Panc1 (cell line): ENCODE measurements around the gene TRRAP. TPM values are rescaled to one million over a fixed set of nuclear protein-coding genes. Genes with fewer than 3 reads are reported as not detected.

Experiments
- ATAC-seq: fragments of 200-7000 bp; cut with Tn5 transposase; 2 replicates; pipeline ENCODE4 v1.9.1; 2020; ENCODE audit warnings: mild to moderate bottlenecking, moderate library complexity
- BruUV-seq: library from RNA; stranded (reverse); fragments of 400-500 nt; replicated peaks from 2 replicates; lab custom pipeline; 2021; lab: Mats Ljungman, UMichigan
- CTCF ChIA-PET: fragments of 300-600 bp; sonication (Branson Sonifier 250); formaldehyde crosslinking; loops from one replicate; lab custom pipeline; 2022; ENCODE audit warnings: antibody characterized with exemption; lab: Charles Lee
- POLR2A ChIA-PET: fragments of 300-600 bp; sonication (Branson Sonifier 250); formaldehyde crosslinking; loops from one replicate; lab custom pipeline; 2022; ENCODE audit warnings: antibody characterized with exemption; lab: Charles Lee
- DNase-seq: peaks from one replicate; pipeline ENCODE4 v3.0.0-alpha.2; 2010; ENCODE audit warnings: low read depth, low spot score
- H3K27ac ChIP-seq: 2 replicates; pipeline ENCODE4 v1.5.1; 2011; ENCODE audit warnings: mild to moderate bottlenecking, low read length, inconsistent platforms
- H3K27me3 ChIP-seq: fragments of 200-500 bp; sonication (Bioruptor generic); 2 replicates; pipeline ENCODE4 v1.6.0; 2014; ENCODE audit warnings: low read length, inconsistent platforms; ENCODE audit not compliant: control insufficient read depth, insufficient read depth
- H3K36me3 ChIP-seq: fragments of 200-500 bp; sonication (Bioruptor generic); 2 replicates; pipeline ENCODE4 v1.5.1; 2014; ENCODE audit warnings: inconsistent platforms, mild to moderate bottlenecking, low read length, moderate library complexity; ENCODE audit not compliant: control insufficient read depth, insufficient read depth
- H3K4me1 ChIP-seq: 2 replicates; pipeline ENCODE4 v1.5.1; 2011; ENCODE audit warnings: inconsistent platforms, mild to moderate bottlenecking, low read length, moderate library complexity; ENCODE audit not compliant: control insufficient read depth, insufficient read depth
- H3K4me3 ChIP-seq, 2 experiments: 2 replicates each; pipeline ENCODE4 v1.5.1; 2011 to 2012; ENCODE audit warnings: low read depth in 2 of 2, low read length in 2 of 2, mild to moderate bottlenecking in 2 of 2, inconsistent platforms in 1 of 2, moderate library complexity in 1 of 2
- H3K9me3 ChIP-seq: fragments of 200-500 bp; sonication (Bioruptor generic); 2 replicates; pipeline ENCODE4 v1.5.1; 2014; ENCODE audit warnings: low read depth, mild to moderate bottlenecking, inconsistent platforms, low read length, moderate library complexity; ENCODE audit not compliant: control insufficient read depth, insufficient read depth
- CTCF ChIP-seq: fragments of 450-650 bp; IDR thresholded peaks from 2 replicates; pipeline ENCODE4 v1.5.1; 2017; ENCODE audit warnings: mild to moderate bottlenecking
- POLR2AphosphoS5 ChIP-seq: IDR thresholded peaks from 2 replicates; pipeline ENCODE4 v1.6.1; 2012; ENCODE audit warnings: mild to moderate bottlenecking, low read depth, low read length, moderate library complexity
- REST ChIP-seq, 2 experiments: IDR thresholded peaks; 2 replicates each; pipeline ENCODE4 v1.6.1; 2011 to 2012; ENCODE audit warnings: low read depth in 2 of 2, control low read depth in 1 of 2, low read length in 1 of 2, mild to moderate bottlenecking in 1 of 2, moderate library complexity in 1 of 2; ENCODE audit not compliant: insufficient read depth in 1 of 2
- SIN3A ChIP-seq: IDR thresholded peaks from 2 replicates; pipeline ENCODE4 v1.6.1; 2012; ENCODE audit warnings: low read depth, mild to moderate bottlenecking, low read length, moderate library complexity, borderline replicate concordance; ENCODE audit not compliant: insufficient read depth
- TCF7L2 ChIP-seq: IDR thresholded peaks from 2 replicates; pipeline ENCODE4 v1.6.1; 2011; ENCODE audit warnings: mild to moderate bottlenecking, low read depth, low read length, inconsistent platforms
- in situ Hi-C: cut with HindIII; loops from 2 replicates; pipeline ENCODE4 v1.10.0; 2016; ENCODE audit warnings: low sequenced_read_pairs, low pct_unique_long_range_greater_than_20kb
- intact Hi-C: fragments of 100-400 bp; cut with micrococcal nuclease; formaldehyde crosslinking; loops from one replicate; pipeline ENCODE4 v1.10.0; 2022; ENCODE audit not compliant: unreplicated experiment
- total RNA-seq: library from RNA; stranded (reverse); gene quantifications from one replicate; pipeline ENCODE4 v1.2.1, GENCODE V29; 2021; ENCODE audit not compliant: unreplicated experiment

Gene TRRAP
- total RNA-seq, 1 experiment from 2014 or later: 44.9 TPM

GRCh38 chr7:99008921-99009530 is 130.7 kb downstream of the TRRAP start:
- ChIA-PET CTCF (no interaction called here), POLR2A (no interaction called here)
- no peak for DNase-seq
- Histone ChIP-seq H3K27ac (no peak overlapping the region), H3K4me1 (no peaks in the 10 kb centered on the region), H3K36me3 (peaks cover 15% of the 10 kb centered on the region), H3K9me3 (no peaks in the 10 kb centered on the region), H3K4me3 (no peak overlapping the region), H3K27me3 (no peaks in the 10 kb centered on the region)
- BruUV-seq: no TSS peak
- in situ Hi-C loops (no loop called here), intact Hi-C loops (no loop called here)
- no peak for ATAC-seq
- no peak for TF ChIP-seq TCF7L2
- TF ChIP-seq SIN3A: no peak
- no peak for TF ChIP-seq POLR2AphosphoS5
- no peak for TF ChIP-seq REST (IDR thresholded peaks at IDR 0.05; ENCODE audit: insufficient read depth in 1 of 2, low read depth in 2 of 2, low read length in 1 of 2)
- no peak for TF ChIP-seq CTCF

- ChIA-PET POLR2A (no interaction called here), CTCF (no interaction called here)
- H3K27me3 ChIP-seq: no peaks in the 10 kb centered on the region
- no peak overlapping the region for H3K27ac ChIP-seq
- no peak for TF ChIP-seq REST (IDR thresholded peaks at IDR 0.05; ENCODE audit: insufficient read depth in 1 of 2, low read depth in 2 of 2, low read length in 1 of 2)
- no peak for TF ChIP-seq SIN3A
- TF ChIP-seq POLR2AphosphoS5: no peak
- ATAC-seq (no peak), DNase-seq (no peak)
- intact Hi-C loops: no loop called here
- in situ Hi-C loops: no loop called here
- no TSS peak for BruUV-seq
- no peak overlapping the region for H3K4me3 ChIP-seq
- peaks cover 12% of the 10 kb centered on the region for H3K36me3 ChIP-seq
- no peaks in the 10 kb centered on the region for H3K9me3 ChIP-seq
- H3K4me1 ChIP-seq: no peaks in the 10 kb centered on the region
Observed at GRCh38 chr7:99010281-99010680, 131.9 kb downstream of the TRRAP start.
